Hematopoietic multipotent progenitor cell treated with erythropoietin and hydrocortisone succinate and interleukin-3 and kit ligand, for 8 days (in vitro differentiated cells): ENCODE results near the gene NHLRC4.

Experiments used
- DNase-seq: peaks from one replicate; pipeline ENCODE4 v3.0.0-alpha.2; 2015

Gene NHLRC4

DNA sequence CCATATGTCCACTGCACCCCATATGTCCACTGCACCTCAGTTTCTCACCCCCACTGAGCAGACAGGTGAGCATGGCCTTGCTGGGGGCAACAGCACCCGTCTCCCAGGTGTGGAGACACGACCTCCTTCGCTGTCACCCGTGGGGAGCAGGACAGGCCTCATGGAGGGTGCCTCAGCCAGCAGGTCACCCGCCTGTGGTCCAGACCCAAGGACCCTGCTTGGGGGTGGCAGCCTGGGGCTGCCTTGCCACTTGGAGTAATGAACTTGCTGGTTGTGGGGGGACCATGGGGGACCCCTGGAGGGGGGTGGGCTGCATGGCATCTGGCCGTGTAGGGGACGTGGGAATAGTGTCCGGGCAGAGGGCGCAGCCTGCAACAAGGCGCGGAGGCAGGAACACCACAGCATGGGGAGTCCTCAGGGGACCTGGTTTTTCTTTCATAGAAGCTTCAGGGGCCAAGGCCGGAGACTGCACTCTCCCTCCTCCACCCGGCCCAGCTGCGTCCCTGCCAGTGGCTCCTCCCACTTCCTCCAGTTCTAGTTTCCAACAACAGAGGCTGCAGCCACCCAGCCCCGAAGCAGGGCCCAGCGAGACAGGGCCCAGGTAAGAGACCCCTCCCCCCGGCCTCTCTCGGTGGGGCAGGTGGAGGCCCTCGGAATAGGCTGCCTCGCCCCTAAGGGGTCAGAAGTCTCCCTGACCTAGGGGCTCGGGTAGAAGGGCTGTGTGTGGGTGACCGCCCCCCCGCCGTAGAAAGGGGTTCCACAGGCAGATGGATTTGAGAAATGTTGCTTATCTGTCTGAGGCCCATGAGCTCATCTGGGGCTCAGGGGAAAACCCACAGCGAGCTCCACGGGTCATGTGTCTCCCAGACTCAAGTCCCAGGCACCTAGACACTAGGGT lies at the start of gene NHLRC4:
Gene NHLRC4 (plus strand): TSS at position 531 of the 898 bp plus-strand sequence. CDS start 1,043 bp downstream, outside the sequence.
- peak; percentile 92 for DNase-seq

GRCh38 chr16:518858-519257 lies 47.9 kb upstream of the NHLRC4 start:
- DNase-seq, result no peak

GRCh38 chr16:519425-519824 lies 47.4 kb upstream of the NHLRC4 start:
- DNase-seq, result no peak

DNA sequence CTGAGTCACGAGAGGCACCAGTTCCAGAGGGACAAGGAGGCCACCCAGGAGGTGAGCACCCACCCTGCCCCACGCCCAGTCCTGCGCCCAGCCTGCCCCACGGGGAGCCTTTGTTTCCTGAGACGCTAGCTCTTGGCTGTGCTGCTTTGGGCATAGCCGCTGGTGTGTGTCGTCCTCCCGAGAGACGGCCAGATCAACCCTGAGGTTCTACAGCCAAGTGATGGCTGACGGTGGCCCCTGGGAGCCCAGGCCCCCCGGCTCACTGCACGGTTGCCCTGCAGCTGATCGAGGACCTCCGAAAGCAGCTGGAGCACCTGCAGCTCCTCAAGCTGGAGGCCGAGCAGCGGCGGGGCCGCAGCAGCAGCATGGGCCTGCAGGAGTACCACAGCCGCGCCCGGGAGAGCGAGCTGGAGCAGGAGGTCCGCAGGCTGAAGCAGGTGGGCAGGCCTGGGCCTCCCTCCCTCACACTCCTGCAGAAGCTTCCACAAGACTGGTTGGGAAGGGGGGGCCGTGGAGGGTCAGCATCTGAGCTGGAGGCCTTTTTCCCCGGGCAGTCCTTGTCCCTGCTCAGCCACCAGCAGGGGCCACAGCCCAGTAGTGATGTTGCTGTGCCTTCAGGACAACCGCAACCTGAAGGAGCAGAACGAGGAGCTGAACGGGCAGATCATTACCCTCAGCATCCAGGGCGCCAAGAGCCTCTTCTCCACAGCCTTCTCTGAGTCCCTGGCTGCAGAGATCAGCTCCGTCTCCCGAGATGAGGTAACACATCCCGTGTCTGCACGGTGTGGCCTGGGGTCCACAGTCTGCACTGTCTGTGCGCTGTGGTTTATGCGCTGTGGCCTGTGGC lies 46.7 kb upstream of the NHLRC4 start:
- no peak for DNase-seq

GRCh38 chr16:520847-521246 lies 46.0 kb upstream of the NHLRC4 start:
- DNase-seq, result no peak

GRCh38 chr16:521381-522210 lies 45.2 kb upstream of the NHLRC4 start:
- no peak for DNase-seq

DNA sequence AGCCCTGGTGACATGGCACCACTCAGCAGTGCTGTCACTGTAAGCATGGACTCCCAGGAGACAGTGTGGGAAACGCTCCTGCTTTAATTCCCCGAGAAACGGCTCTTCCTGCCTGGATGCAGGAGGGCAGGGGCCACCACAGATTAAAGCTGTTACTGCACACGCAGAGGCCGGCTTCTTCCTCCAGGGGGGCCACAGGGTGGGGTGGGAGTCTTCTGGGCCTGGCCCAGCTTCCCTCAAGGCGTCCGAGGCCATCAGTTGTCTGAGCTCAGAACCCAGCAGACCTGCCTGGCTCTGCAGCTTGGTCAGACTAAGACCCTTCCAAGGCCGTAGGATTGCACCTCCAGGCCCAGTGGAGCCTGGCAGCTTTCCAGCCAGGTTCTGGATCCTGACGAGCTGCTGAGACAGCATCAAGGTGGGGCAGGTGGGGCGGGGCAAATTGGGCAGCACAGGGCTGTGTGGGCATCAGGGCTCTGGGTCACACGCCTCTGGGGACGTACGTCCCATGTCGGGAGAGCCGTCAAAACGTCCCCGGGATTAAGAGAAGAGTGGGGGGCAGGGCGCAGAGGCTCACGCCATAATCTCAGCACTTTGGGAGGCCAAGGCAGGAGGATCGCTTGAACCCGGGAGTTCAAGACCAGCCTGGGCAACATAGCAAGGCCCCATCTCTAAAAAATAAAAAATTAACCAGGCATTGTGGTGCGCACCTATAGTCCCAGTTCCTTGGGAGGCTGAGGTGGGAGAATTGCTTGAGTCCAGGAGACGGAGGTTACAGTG lies 44.3 kb upstream of the NHLRC4 start:
- no peak for DNase-seq

DNA sequence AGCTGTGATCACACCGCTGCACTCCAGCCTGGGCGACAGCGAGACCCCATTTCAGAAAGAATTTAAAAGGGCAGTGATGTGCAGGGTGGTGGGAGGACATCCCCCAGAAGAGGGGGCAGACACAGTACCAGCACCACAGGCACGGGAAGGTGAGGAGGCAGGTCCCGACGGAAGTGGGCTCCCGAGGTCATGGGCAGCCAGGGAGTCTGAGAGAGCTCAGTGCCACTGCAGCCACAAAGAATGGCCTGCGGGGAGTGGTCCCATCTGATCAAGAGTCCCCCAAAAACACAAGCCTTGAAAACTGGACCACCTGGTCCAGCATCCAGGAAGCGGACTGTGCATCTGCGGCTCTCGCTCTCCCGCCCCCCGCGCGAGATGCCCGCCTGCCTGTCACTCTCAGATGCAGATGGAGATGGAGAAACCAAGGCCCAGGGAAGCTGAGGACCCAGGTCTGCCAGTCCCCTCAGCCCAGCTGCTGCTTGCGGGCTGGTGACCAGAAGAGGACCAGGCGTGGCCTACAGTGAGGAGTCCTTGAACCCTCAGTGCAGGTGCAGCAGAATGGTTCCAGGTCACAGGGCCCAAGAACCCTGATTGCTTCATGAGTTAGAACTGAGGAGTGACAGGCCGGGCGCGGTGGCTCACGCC lies 43.6 kb upstream of the NHLRC4 start:
- no peak for DNase-seq

DNA sequence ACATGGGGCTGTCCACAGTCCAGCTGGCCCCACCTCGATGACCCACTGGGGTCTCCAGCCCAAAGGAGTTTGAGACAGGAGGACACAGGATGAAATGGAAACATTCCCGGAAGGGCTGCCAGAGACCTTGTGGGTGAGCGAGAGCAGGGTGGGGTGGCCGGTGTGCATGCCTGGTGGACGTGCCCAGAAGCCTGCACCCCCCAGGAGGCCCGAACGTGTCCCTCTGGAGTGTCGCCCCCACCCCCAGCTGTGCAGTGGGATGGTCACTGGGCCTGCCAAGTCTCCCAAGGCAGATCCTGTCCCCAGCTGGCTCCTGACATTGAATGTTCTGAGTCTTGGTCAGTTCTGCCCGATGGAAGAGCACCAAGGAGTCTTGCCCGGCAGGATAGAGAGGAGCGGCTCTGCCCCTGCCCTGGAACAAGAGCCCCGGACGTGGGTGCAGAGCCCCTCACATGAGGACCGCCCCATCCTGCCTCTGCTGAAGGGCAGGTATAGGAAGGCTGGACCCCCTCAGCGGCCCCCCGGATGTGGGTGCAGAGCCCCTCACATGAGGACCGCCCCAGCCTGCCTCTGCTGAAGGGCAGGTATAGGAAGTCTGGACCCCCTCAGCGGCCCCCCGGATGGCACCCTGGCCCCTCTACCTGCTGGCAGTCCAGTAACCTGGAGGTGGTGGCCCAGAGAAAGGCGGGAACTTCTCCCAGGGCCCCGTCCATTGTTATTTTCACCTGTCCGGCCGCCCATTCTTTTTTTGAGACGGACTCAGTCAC lies 42.3 kb upstream of the NHLRC4 start:
- DNase-seq, result no peak

- no peak for DNase-seq
These were observed 41.7 kb upstream of the NHLRC4 start for GRCh38 chr16:525123-525519.

DNA sequence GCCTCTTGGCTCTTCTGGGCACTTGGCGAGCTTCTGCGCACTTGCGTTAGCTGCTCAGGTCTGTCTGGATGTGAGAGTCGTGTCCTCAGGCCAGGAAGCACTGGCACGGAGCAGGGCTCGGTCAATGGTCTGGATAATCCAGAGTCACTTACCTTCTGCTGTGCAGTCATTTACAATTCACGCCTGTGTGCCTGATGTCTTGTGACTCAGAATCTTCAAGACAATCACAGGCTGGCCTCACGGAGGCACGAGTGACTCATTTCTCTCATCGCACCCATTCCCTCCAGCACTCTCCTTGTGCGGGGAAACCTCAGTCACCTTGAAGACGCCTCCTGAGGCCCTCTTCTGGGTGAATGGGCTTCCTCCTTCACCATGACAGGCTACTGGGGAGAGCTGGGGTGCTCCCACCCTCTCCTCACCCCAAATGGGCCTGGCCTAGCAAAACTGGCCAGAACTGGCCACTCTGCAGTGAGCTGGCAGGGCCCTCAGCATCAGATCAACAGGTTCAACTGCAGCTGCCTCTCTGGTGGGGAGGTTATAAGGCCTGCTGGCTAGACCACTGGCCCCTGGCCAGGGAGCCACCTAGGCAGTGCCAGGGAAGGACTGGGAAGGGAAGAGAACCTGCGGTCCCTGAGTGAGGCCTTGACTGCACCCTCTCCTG lies 41.2 kb upstream of the NHLRC4 start:
- DNase-seq, result peak; percentile 47

DNA sequence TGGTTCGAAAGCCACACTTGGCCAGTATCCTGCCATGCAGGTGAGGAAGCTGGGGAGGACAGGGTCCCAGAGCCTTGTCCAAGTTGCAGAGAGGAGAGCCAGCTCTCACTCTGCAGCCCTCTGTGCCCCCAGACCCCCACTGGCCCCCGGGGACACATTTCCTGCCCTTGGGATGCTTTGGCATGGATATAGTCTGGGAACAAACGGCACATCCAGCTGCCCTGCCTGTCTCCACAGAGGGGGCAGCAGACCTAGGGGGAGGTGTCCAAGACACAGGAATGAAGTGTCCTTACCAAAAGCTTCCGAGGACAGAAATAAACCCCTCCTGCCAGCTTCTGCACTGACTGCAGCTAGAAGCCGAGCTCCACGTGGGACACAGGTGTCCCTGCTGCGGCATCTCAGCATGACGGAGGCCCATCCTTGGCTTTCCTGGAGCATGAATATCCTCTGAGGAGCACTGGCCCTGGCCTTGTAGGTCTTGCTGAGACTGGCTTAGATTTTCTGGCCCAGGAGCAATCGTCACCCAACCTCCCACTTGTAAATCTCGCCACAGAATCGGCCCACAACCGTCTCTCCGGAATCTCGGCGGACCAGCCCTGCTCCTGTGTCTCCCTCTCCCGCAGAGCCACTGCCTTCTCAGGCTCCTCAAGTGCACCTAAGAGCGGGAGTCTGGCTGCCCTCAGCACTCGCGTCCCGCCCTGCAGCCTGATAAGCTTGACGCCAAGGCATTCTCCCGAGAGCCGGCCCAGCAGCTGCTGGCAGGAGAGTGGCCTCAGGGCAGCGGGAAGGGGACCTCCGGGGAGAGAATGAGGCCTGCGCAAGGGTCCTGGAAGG lies 40.4 kb upstream of the NHLRC4 start:
- DNase-seq, result peak; percentile 80

DNA sequence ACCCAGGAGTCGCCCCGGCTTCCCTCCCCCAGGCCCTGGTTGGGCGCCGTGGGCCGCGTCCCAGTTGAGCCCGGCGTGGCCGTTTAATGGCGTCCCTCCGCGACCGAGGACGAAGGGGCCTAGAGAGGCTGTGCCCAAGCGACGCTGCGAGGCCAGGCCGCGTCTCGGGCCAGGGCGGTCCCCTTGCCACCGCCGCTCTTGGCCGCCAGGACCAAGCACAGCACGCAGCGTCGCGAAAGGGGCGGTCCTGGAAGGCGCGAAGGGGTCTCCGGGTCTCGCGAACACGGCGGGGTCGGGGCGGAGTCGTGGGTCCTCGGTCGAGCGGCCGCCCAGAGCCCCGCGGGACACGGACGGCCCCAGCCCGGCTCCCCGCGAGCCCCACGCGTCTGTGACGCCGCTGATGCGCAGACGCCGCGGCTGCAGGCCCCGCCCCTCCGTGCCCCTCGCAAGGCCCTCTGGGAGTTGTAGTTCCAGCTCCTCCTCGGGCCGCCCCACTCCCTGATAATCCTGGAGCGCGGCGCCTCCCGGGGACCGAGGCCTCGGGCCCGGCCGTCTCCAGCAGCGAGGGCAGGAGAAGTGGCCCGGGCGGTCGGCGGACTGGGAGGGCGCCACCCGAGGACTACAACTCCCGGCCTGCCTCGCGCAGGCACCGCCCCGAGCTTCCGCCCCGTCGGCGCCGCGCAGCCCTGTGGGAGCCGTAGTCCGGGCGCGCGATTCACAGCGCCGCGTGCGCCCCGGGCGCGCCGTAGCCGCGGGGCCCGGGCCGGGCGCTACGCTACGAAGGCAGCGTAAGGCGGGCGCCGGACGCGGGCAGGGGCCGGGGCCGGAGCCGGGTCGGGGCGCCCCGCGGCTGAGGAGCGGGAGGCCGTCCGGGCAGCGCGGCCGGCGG lies 39.5 kb upstream of the NHLRC4 start, which contains the start of gene CAPN15:
Gene CAPN15 (plus strand): TSS at position 698 of the 889 bp plus-strand sequence. CDS start 19,127 bp downstream, outside the sequence.
- DNase-seq, result peak; percentile 84

GRCh38 chr16:528111-529011 lies 38.4 kb upstream of the NHLRC4 start:
- peak; percentile 74 for DNase-seq

GRCh38 chr16:529012-529575 lies 37.7 kb upstream of the NHLRC4 start:
- no peak for DNase-seq

- DNase-seq, result peak; percentile 43
These were observed 36.5 kb upstream of the NHLRC4 start for GRCh38 chr16:530111-530817.
